OCI-LY1 (cell line): ENCODE results near the gene STX8.

Source experiments
- H2AFZ ChIP-seq: fragments of 200-600 bp; sonication (generic), shearing (Covaris generic); 2 replicates; pipeline ENCODE4 v1.6.0; 2014; ENCODE audit warnings: antibody characterized with exemption, mild to moderate bottlenecking, low read length
- H3F3A ChIP-seq: fragments of 200-600 bp; sonication (generic), shearing (Covaris generic); 2 replicates; pipeline ENCODE4 v1.6.0; 2014; ENCODE audit warnings: mild to moderate bottlenecking, antibody characterized with exemption, low read length, moderate library complexity; ENCODE audit not compliant: insufficient read depth
- H3K27ac ChIP-seq: fragments of 200-600 bp; sonication (generic); 2 replicates; pipeline ENCODE4 v1.5.1; 2014; ENCODE audit warnings: low read length, mixed run types, mild to moderate bottlenecking, low read depth; ENCODE audit not compliant: poor library complexity, severe bottlenecking
- H3K27me3 ChIP-seq: fragments of 200-600 bp; sonication (generic); 2 replicates; pipeline ENCODE4 v1.6.0; 2014; ENCODE audit warnings: antibody characterized with exemption, mild to moderate bottlenecking, low read length, moderate library complexity; ENCODE audit not compliant: insufficient read depth
- H3K36me3 ChIP-seq: fragments of 200-600 bp; sonication (generic); 2 replicates; pipeline ENCODE4 v1.6.1; 2014; ENCODE audit warnings: mild to moderate bottlenecking, antibody characterized with exemption, low read length, moderate library complexity, mixed read lengths; ENCODE audit not compliant: insufficient read depth
- H3K4me1 ChIP-seq: fragments of 200-600 bp; sonication (generic); 2 replicates; pipeline ENCODE4 v1.5.1; 2014; ENCODE audit warnings: mild to moderate bottlenecking, low read length, moderate library complexity; ENCODE audit not compliant: insufficient read depth, severe bottlenecking
- H3K4me2 ChIP-seq: fragments of 200-600 bp; sonication (generic), shearing (Covaris generic); 2 replicates; pipeline ENCODE4 v1.6.1; 2014; ENCODE audit warnings: low read length
- H3K4me3 ChIP-seq: fragments of 200-600 bp; sonication (generic); 2 replicates; pipeline ENCODE4 v1.5.1; 2014; ENCODE audit warnings: low read length, low read depth, mild to moderate bottlenecking, mixed read lengths; ENCODE audit not compliant: poor library complexity, severe bottlenecking
- H3K79me2 ChIP-seq: fragments of 200-600 bp; shearing (Covaris generic); 2 replicates; pipeline ENCODE4 v1.6.1; 2016; ENCODE audit warnings: mixed run types, low read length, mixed read lengths; ENCODE audit not compliant: insufficient read depth
- H3K9ac ChIP-seq: fragments of 200-600 bp; sonication (generic), shearing (Covaris generic); 2 replicates; pipeline ENCODE4 v1.6.1; 2014; ENCODE audit warnings: mild to moderate bottlenecking, low read length, mixed read lengths
- H3K9me2 ChIP-seq: fragments of 200-600 bp; sonication (generic), shearing (Covaris generic); 2 replicates; pipeline ENCODE4 v1.6.1; 2014; ENCODE audit warnings: low read depth, mild to moderate bottlenecking, low read length, mixed read lengths
- H3K9me3 ChIP-seq: fragments of 200-600 bp; shearing (Covaris generic); 2 replicates; pipeline ENCODE4 v1.6.1; 2014; ENCODE audit warnings: low read length, mixed read lengths
- H4K20me1 ChIP-seq: fragments of 200-600 bp; sonication (generic), shearing (Covaris generic); 2 replicates; pipeline ENCODE4 v1.6.0; 2016; ENCODE audit warnings: mild to moderate bottlenecking, low read length; ENCODE audit not compliant: insufficient read depth
- CTCF ChIP-seq: fragments of 200-600 bp; sonication (generic), shearing (Covaris generic); IDR thresholded peaks from 2 replicates; pipeline ENCODE4 v1.5.1; 2017; ENCODE audit warnings: mild to moderate bottlenecking, antibody characterized with exemption, low read length, moderate library complexity, mixed read lengths
- EZH2 ChIP-seq: fragments of 200-600 bp; sonication (generic), shearing (Covaris generic); IDR thresholded peaks from 2 replicates; pipeline ENCODE4 v1.8.0; 2017; ENCODE audit warnings: borderline replicate concordance, mixed run types, mild to moderate bottlenecking, antibody characterized with exemption, low read length, moderate library complexity, mixed read lengths

Gene STX8

GRCh38 chr17:9220398-9221146, 355.0 kb downstream of the STX8 start:
- peaks cover 6% of the 10 kb centered on the region; the same call in 1 of the 2 replicates for H3K9me3 ChIP-seq
- no peaks in the 10 kb centered on the region for H3K27me3 ChIP-seq
- no peak overlapping the region for H3K4me3 ChIP-seq
- H3K36me3 ChIP-seq: no peaks in the 10 kb centered on the region; the same call in 1 of the 2 replicates
- H3K9ac ChIP-seq: no peak overlapping the region
- H3K4me2 ChIP-seq: no peak overlapping the region
- no peaks in the 10 kb centered on the region for H4K20me1 ChIP-seq
- H3K4me1 ChIP-seq: no peaks in the 10 kb centered on the region
- no peak overlapping the region for H3K27ac ChIP-seq
- no peak overlapping the region for H2AFZ ChIP-seq
- H3K9me2 ChIP-seq: no peaks in the 10 kb centered on the region
- no peaks in the 10 kb centered on the region for H3F3A ChIP-seq
- no peaks in the 10 kb centered on the region for H3K79me2 ChIP-seq
- no peak for TF ChIP-seq EZH2
- no peak for TF ChIP-seq CTCF

GRCh38 chr17:9219631-9220397, 355.8 kb downstream of the STX8 start:
- Histone ChIP-seq H2AFZ (no peak overlapping the region), H3K4me3 (no peak overlapping the region), H3F3A (no peaks in the 10 kb centered on the region), H3K27ac (no peak overlapping the region), H3K4me2 (no peak overlapping the region), H3K27me3 (no peaks in the 10 kb centered on the region), H3K36me3 (no peaks in the 10 kb centered on the region; the same call in 1 of the 2 replicates), H3K4me1 (no peaks in the 10 kb centered on the region), H3K9me2 (no peaks in the 10 kb centered on the region), H3K9ac (no peak overlapping the region), H3K9me3 (peaks cover 10% of the 10 kb centered on the region), H3K79me2 (no peaks in the 10 kb centered on the region), H4K20me1 (no peaks in the 10 kb centered on the region)
- TF ChIP-seq EZH2: no peak
- no peak for TF ChIP-seq CTCF

- TF ChIP-seq EZH2 (no peak), CTCF (no peak)
- H3K27ac ChIP-seq: no peak overlapping the region
- H3K9me2 ChIP-seq: no peaks in the 10 kb centered on the region
- no peaks in the 10 kb centered on the region for H3K4me1 ChIP-seq
- no peaks in the 10 kb centered on the region; the same call in 1 of the 2 replicates for H3K36me3 ChIP-seq
- no peaks in the 10 kb centered on the region for H3K27me3 ChIP-seq
- H3K4me3 ChIP-seq: no peak overlapping the region
- no peaks in the 10 kb centered on the region for H3F3A ChIP-seq
- H2AFZ ChIP-seq: no peak overlapping the region
- no peaks in the 10 kb centered on the region for H4K20me1 ChIP-seq
- no peak overlapping the region for H3K9ac ChIP-seq
- no peak overlapping the region for H3K4me2 ChIP-seq
- no peaks in the 10 kb centered on the region for H3K79me2 ChIP-seq
- peaks cover 10% of the 10 kb centered on the region for H3K9me3 ChIP-seq
Observed at GRCh38 chr17:9218911-9219310, 356.7 kb downstream of the STX8 start.
